ENCODE results near the gene MACROD2. TPM values are rescaled to one million over a fixed set of nuclear protein-coding genes. Genes with fewer than 3 reads are reported as not detected.
"Not testable (repeated sequence)": the region's sequence is repeated elsewhere in the genome, so short reads cannot be mapped to it uniquely, and the experiment has no call there.

The MACROD2 gene
- polyA plus RNA-seq, 1 donor from 2014 or later, result 23.2 TPM

GRCh38 chr20:16007962-16008361 is 2012.6 kb downstream of the MACROD2 start:
- Histone ChIP-seq H4K20me1 (ENCODE audit: insufficient read depth) (no peaks in the 10 kb centered on the region), H2AFZ (ENCODE audit: low read depth, low read length) (no peak overlapping the region), H3K79me2 (replicated peaks; ENCODE audit: insufficient read depth, low read length) (no peaks in the 10 kb centered on the region), H3F3A (ENCODE audit: insufficient read depth, low read length, poor library complexity, severe bottlenecking) (no peaks in the 10 kb centered on the region), H3K9me2 (ENCODE audit: insufficient read depth, low read length) (no peaks in the 10 kb centered on the region), H3K27me3 (ENCODE audit: insufficient read depth, low read depth, low read length) (peaks cover 4% of the 10 kb centered on the region), H3K36me3 (ENCODE audit: insufficient read depth, low read length) (peaks cover 4% of the 10 kb centered on the region), H3K9ac (ENCODE audit: low read length) (no peak overlapping the region), H3K4me2 (ENCODE audit: low read length) (no peak overlapping the region), H3K4me3 (ENCODE audit: low read length) (no peak overlapping the region), H3K9me3 (ENCODE audit: low read length) (no peaks in the 10 kb centered on the region), H3K27ac (ENCODE audit: low read length) (no peak overlapping the region)
- TF ChIP-seq POLR2AphosphoS5 (IDR thresholded peaks at IDR 0.05) (no peak), EZH2 (IDR thresholded peaks at IDR 0.05; ENCODE audit: borderline replicate concordance, insufficient read depth, low read length, poor library complexity, severe bottlenecking) (no peak)

- TF ChIP-seq TAF1 (IDR thresholded peaks at IDR 0.05; ENCODE audit: low read depth), result no peak
- TF ChIP-seq MXI1 (conservative IDR thresholded peaks at IDR 0.05; ENCODE audit: poor library complexity, severe bottlenecking), result no peak
- TF ChIP-seq REST (IDR thresholded peaks at IDR 0.05; ENCODE audit: borderline replicate concordance), result no peak
- TF ChIP-seq EZH2 (IDR thresholded peaks at IDR 0.05; ENCODE audit: borderline replicate concordance, insufficient read depth, low read length, poor library complexity, severe bottlenecking), result no peak
- TF ChIP-seq SMC3 (conservative IDR thresholded peaks at IDR 0.05; ENCODE audit: poor library complexity), result no peak
- TF ChIP-seq RAD21 (conservative IDR thresholded peaks at IDR 0.05), result no peak
- TF ChIP-seq EP300 (conservative IDR thresholded peaks at IDR 0.05; ENCODE audit: poor library complexity, severe bottlenecking), result no peak
- TF ChIP-seq POLR2AphosphoS5 (IDR thresholded peaks at IDR 0.05), result no peak
- H4K20me1 ChIP-seq (ENCODE audit: insufficient read depth), result no peaks in the 10 kb centered on the region
- H3K4me2 ChIP-seq (ENCODE audit: low read length), result no peak overlapping the region
- no peak overlapping the region for H3K27ac ChIP-seq (ENCODE audit: low read length)
- no peaks in the 10 kb centered on the region for H3F3A ChIP-seq (ENCODE audit: insufficient read depth, low read length, poor library complexity, severe bottlenecking)
- no peak overlapping the region for H3K4me3 ChIP-seq (ENCODE audit: low read length)
- no peaks in the 10 kb centered on the region for H3K27me3 ChIP-seq (ENCODE audit: insufficient read depth, low read depth, low read length)
- no peaks in the 10 kb centered on the region for H3K9me2 ChIP-seq (ENCODE audit: insufficient read depth, low read length)
- H3K9me3 ChIP-seq (ENCODE audit: low read length), result no peaks in the 10 kb centered on the region
- no peak overlapping the region for H2AFZ ChIP-seq (ENCODE audit: low read depth, low read length)
- H3K9ac ChIP-seq (ENCODE audit: low read length), result no peak overlapping the region
- peaks cover 4% of the 10 kb centered on the region for H3K36me3 ChIP-seq (ENCODE audit: insufficient read depth, low read length)
- H3K79me2 ChIP-seq (replicated peaks; ENCODE audit: insufficient read depth, low read length), result no peaks in the 10 kb centered on the region
These were observed 2015.7 kb downstream of the MACROD2 start for GRCh38 chr20:16011056-16011455.

GRCh38 chr20:16011519-16011918 is 2016.2 kb downstream of the MACROD2 start:
- TF ChIP-seq REST (IDR thresholded peaks at IDR 0.05; ENCODE audit: borderline replicate concordance) (no peak), POLR2AphosphoS5 (IDR thresholded peaks at IDR 0.05) (no peak)
- Histone ChIP-seq H3K4me2 (ENCODE audit: low read length) (no peak overlapping the region), H3K9me2 (ENCODE audit: insufficient read depth, low read length) (no peaks in the 10 kb centered on the region), H3K4me3 (ENCODE audit: low read length) (no peak overlapping the region), H3F3A (ENCODE audit: insufficient read depth, low read length, poor library complexity, severe bottlenecking) (no peaks in the 10 kb centered on the region), H3K27ac (ENCODE audit: low read length) (no peak overlapping the region), H3K79me2 (replicated peaks; ENCODE audit: insufficient read depth, low read length) (no peaks in the 10 kb centered on the region), H3K27me3 (ENCODE audit: insufficient read depth, low read depth, low read length) (no peaks in the 10 kb centered on the region), H4K20me1 (ENCODE audit: insufficient read depth) (no peaks in the 10 kb centered on the region), H3K9me3 (ENCODE audit: low read length) (no peaks in the 10 kb centered on the region), H3K36me3 (ENCODE audit: insufficient read depth, low read length) (peaks cover 4% of the 10 kb centered on the region), H3K9ac (ENCODE audit: low read length) (no peak overlapping the region), H2AFZ (ENCODE audit: low read depth, low read length) (no peak overlapping the region)

- not testable (repeated sequence) for H3K4me3 ChIP-seq (ENCODE audit: low read length); H3K27me3 ChIP-seq (ENCODE audit: insufficient read depth, low read depth, low read length); H3K27ac ChIP-seq (ENCODE audit: low read length); H4K20me1 ChIP-seq (ENCODE audit: insufficient read depth); H3K4me2 ChIP-seq (ENCODE audit: low read length); H2AFZ ChIP-seq (ENCODE audit: low read depth, low read length); H3K79me2 ChIP-seq (replicated peaks; ENCODE audit: insufficient read depth, low read length); H3K9ac ChIP-seq (ENCODE audit: low read length); H3K9me3 ChIP-seq (ENCODE audit: low read length); H3F3A ChIP-seq (ENCODE audit: insufficient read depth, low read length, poor library complexity, severe bottlenecking); H3K36me3 ChIP-seq (ENCODE audit: insufficient read depth, low read length); H3K9me2 ChIP-seq (ENCODE audit: insufficient read depth, low read length)
These were observed 2017.6 kb downstream of the MACROD2 start for GRCh38 chr20:16012934-16013333.
